ENCODE results near the gene ZNF454.

ZNF454 gene

DNA sequence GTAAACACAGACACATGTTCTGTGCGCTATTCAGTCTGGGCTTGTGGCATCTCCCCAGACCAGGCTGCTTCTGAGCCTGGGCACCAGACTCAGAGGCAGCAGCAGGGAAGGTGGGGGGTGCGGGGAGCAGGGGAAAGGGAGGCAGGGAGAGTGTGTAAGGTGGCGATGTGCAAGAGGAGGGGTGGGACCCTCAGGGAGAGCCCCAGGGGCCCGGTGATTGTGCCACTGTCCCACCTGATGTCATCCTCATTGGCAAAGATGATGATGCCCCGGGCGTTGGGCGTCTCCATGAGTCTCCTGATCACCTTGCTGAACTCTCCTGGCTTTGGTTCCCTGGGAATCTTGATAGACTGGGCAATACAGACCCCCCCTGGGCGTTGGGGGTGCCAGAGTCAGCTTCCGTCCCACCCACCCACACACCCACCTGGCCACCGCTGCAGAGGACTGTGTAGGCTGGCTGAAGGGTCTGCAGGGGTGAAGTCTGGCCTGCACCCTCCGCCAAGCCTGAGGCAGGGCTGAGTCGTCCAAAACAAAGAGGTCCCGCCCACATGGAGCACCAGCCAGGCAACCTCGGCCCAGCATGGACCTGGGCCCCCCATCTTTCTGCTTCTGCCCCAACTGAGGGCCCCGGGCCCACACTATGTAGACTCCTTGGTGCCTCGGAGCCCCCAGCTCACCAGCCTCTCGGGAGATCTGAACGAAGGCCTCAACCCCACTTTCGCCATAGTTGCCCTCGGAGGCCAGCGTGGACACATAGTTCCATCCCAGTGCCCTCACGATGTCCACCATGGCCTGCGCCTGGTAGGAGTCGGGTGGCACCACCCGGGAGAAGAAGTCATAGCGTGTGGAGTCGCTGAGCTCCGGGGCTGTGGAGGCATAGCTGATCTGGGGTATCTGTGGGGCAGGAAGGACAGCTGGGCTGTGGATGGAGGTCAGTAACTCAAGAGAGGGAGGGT is 50.5 kb downstream of the ZNF454 start:
- Histone ChIP-seq H3K27ac (ENCODE audit: low read length, poor library complexity, severe bottlenecking) (no peak overlapping the region), H2BK120ac (ENCODE audit: low read depth, low read length) (no peak overlapping the region), H3K23ac (ENCODE audit: low read length in 2 of 2) (no peak overlapping the region), H2BK15ac (ENCODE audit: low read depth, poor library complexity, severe bottlenecking) (no peak overlapping the region), H4K91ac (ENCODE audit: low read length) (no peak overlapping the region), H3K27me3 (ENCODE audit: control insufficient read depth in 1 of 2, insufficient read depth in 1 of 2, low read length in 2 of 2) (peaks cover 5 to 23% of the 10 kb centered on the region in 2 experiments), H2AFZ (ENCODE audit: low read depth, low read length) (no peak overlapping the region), H3K4me1 (ENCODE audit: control insufficient read depth, insufficient read depth, low read depth, low read length) (peaks cover 2% of the 10 kb centered on the region), H3K79me1 (replicated peaks; ENCODE audit: low read length, poor library complexity, severe bottlenecking) (no peaks in the 10 kb centered on the region), H3K4me3 (ENCODE audit: insufficient read depth in 1 of 2, low read depth in 1 of 2, low read length in 2 of 2) (no peak overlapping the region), H3K14ac (ENCODE audit: low read length in 2 of 2) (no peak overlapping the region), H2BK12ac (ENCODE audit: low read length in 2 of 2) (no peak overlapping the region), H2BK5ac (ENCODE audit: low read depth, low read length, poor library complexity, severe bottlenecking) (no peak overlapping the region), H2AK5ac (ENCODE audit: low read length, severe bottlenecking) (no peak overlapping the region), H3K4ac (ENCODE audit: low read depth in 1 of 2, low read length in 2 of 2) (no peak overlapping the region), H3K9me3 (ENCODE audit: control insufficient read depth, low read length) (peaks cover 22% of the 10 kb centered on the region), H3K18ac (ENCODE audit: low read depth in 1 of 2, low read length in 2 of 2) (no peak overlapping the region), H4K8ac (ENCODE audit: low read length) (no peak overlapping the region), H3K4me2 (ENCODE audit: low read length, poor library complexity, severe bottlenecking) (no peak overlapping the region), H3K9ac (ENCODE audit: low read length) (no peak overlapping the region), H3K36me3 (ENCODE audit: control insufficient read depth in 1 of 2, insufficient read depth in 2 of 2, low read depth in 1 of 2, low read length in 2 of 2) (no peaks in the 10 kb centered on the region)
- DNase-seq, result no peak
- WGBS, result 74% methylated on average over 28 of the region's 28 CpGs

DNA sequence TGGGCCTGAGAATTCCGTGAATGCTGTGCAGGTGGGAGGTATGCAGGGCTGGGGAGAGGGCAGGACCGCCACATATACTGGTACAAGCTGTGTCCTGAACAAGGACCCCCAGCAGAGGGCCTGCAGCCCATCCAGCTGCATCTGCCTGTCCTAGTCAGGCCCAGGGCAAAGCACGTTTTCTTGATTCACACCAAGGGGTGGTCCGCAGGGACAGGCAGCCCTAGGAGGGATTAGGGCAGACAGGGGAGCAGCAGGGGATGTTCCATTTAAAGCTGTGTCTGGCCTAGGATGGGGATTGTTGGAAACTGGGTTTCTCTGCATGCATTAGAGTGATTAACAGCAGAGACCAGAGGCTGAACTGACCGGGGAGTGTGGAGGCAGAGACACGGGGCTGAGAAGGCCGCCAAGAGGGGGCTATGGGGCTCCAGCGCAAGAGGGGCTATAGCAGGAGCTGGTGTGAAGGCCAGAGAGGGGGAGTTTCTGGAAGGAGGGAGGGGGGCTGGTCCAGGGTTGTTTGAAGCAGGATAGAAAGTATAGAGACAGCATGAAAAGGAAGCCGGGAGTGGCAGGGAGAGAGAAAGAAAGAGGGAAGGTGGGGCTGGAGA is 51.4 kb downstream of the ZNF454 start:
- no peak overlapping the region for H3K23ac ChIP-seq (ENCODE audit: low read length in 2 of 2)
- no peak overlapping the region for H4K8ac ChIP-seq (ENCODE audit: low read length)
- no peaks in the 10 kb centered on the region for H3K79me1 ChIP-seq (replicated peaks; ENCODE audit: low read length, poor library complexity, severe bottlenecking)
- H4K91ac ChIP-seq (ENCODE audit: low read length), result no peak overlapping the region
- no peak overlapping the region for H2BK120ac ChIP-seq (ENCODE audit: low read depth, low read length)
- peaks cover 5 to 23% of the 10 kb centered on the region in 2 experiments for H3K27me3 ChIP-seq (ENCODE audit: control insufficient read depth in 1 of 2, insufficient read depth in 1 of 2, low read length in 2 of 2)
- H3K4ac ChIP-seq (ENCODE audit: low read depth in 1 of 2, low read length in 2 of 2), result no peak overlapping the region
- H3K27ac ChIP-seq (ENCODE audit: low read length, poor library complexity, severe bottlenecking), result no peak overlapping the region
- no peaks in the 10 kb centered on the region for H3K36me3 ChIP-seq (ENCODE audit: control insufficient read depth in 1 of 2, insufficient read depth in 2 of 2, low read depth in 1 of 2, low read length in 2 of 2)
- no peak overlapping the region for H3K14ac ChIP-seq (ENCODE audit: low read length in 2 of 2)
- H2BK12ac ChIP-seq (ENCODE audit: low read length in 2 of 2), result no peak overlapping the region
- H3K4me1 ChIP-seq (ENCODE audit: control insufficient read depth, insufficient read depth, low read depth, low read length), result peaks cover 2% of the 10 kb centered on the region
- peaks cover 18% of the 10 kb centered on the region for H3K9me3 ChIP-seq (ENCODE audit: control insufficient read depth, low read length)
- no peak overlapping the region for H2BK5ac ChIP-seq (ENCODE audit: low read depth, low read length, poor library complexity, severe bottlenecking)
- H2BK15ac ChIP-seq (ENCODE audit: low read depth, poor library complexity, severe bottlenecking), result no peak overlapping the region
- WGBS, result 60% methylated on average over 9 of the region's 9 CpGs
- H2AK5ac ChIP-seq (ENCODE audit: low read length, severe bottlenecking), result no peak overlapping the region
- no peak overlapping the region for H3K4me2 ChIP-seq (ENCODE audit: low read length, poor library complexity, severe bottlenecking)
- H3K9ac ChIP-seq (ENCODE audit: low read length), result no peak overlapping the region
- no peak for DNase-seq
- no peak overlapping the region for H2AFZ ChIP-seq (ENCODE audit: low read depth, low read length)
- H3K18ac ChIP-seq (ENCODE audit: low read depth in 1 of 2, low read length in 2 of 2), result no peak overlapping the region
- H3K4me3 ChIP-seq (ENCODE audit: insufficient read depth in 1 of 2, low read depth in 1 of 2, low read length in 2 of 2), result no peak overlapping the region

DNA sequence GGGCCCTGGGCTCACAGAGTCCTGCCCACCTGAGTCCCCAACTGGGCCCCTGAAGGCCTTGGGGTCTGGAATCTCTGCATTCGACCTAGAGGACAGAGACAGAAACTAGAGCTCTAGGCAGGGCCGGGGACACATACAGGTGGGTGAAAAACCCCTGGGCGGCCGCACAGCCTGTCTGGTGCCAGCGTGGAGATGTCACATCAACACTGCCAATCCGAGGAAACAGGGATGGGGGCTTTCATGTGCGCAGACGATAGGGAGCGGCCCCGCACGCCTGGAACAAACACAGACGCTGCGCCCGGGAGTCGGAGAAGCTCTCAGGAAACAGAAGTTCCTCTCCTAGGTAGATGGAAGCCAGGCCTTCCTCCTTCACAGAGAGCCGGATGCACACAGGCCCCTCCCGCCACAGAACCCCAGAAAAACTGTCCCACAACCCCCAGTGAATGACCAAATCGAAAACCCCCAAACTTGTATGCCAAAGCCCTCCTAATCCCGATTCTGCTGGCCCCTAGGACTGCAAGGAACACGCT is 52.3 kb downstream of the ZNF454 start:
- Histone ChIP-seq H2BK15ac (ENCODE audit: low read depth, poor library complexity, severe bottlenecking) (no peak overlapping the region), H3K27ac (ENCODE audit: low read length, poor library complexity, severe bottlenecking) (no peak overlapping the region), H3K9ac (ENCODE audit: low read length) (no peak overlapping the region), H3K9me3 (ENCODE audit: control insufficient read depth, low read length) (peaks cover 23% of the 10 kb centered on the region), H4K91ac (ENCODE audit: low read length) (no peak overlapping the region), H3K36me3 (ENCODE audit: control insufficient read depth in 1 of 2, insufficient read depth in 2 of 2, low read depth in 1 of 2, low read length in 2 of 2) (no peaks in the 10 kb centered on the region), H2BK12ac (ENCODE audit: low read length in 2 of 2) (no peak overlapping the region), H3K4me1 (ENCODE audit: control insufficient read depth, insufficient read depth, low read depth, low read length) (peaks cover 2% of the 10 kb centered on the region), H2AK5ac (ENCODE audit: low read length, severe bottlenecking) (no peak overlapping the region), H3K4me2 (ENCODE audit: low read length, poor library complexity, severe bottlenecking) (no peak overlapping the region), H3K18ac (ENCODE audit: low read depth in 1 of 2, low read length in 2 of 2) (no peak overlapping the region), H2AFZ (ENCODE audit: low read depth, low read length) (no peak overlapping the region), H3K23ac (ENCODE audit: low read length in 2 of 2) (no peak overlapping the region), H3K14ac (ENCODE audit: low read length in 2 of 2) (no peak overlapping the region), H3K4me3 (ENCODE audit: insufficient read depth in 1 of 2, low read depth in 1 of 2, low read length in 2 of 2) (no peak overlapping the region), H4K8ac (ENCODE audit: low read length) (no peak overlapping the region), H2BK5ac (ENCODE audit: low read depth, low read length, poor library complexity, severe bottlenecking) (no peak overlapping the region), H2BK120ac (ENCODE audit: low read depth, low read length) (no peak overlapping the region), H3K4ac (ENCODE audit: low read depth in 1 of 2, low read length in 2 of 2) (no peak overlapping the region), H3K79me1 (replicated peaks; ENCODE audit: low read length, poor library complexity, severe bottlenecking) (no peaks in the 10 kb centered on the region), H3K27me3 (ENCODE audit: control insufficient read depth in 1 of 2, insufficient read depth in 1 of 2, low read length in 2 of 2) (peaks cover 5 to 23% of the 10 kb centered on the region in 2 experiments)
- no peak for DNase-seq
- 79% methylated on average over 20 of the region's 20 CpGs for WGBS

DNA sequence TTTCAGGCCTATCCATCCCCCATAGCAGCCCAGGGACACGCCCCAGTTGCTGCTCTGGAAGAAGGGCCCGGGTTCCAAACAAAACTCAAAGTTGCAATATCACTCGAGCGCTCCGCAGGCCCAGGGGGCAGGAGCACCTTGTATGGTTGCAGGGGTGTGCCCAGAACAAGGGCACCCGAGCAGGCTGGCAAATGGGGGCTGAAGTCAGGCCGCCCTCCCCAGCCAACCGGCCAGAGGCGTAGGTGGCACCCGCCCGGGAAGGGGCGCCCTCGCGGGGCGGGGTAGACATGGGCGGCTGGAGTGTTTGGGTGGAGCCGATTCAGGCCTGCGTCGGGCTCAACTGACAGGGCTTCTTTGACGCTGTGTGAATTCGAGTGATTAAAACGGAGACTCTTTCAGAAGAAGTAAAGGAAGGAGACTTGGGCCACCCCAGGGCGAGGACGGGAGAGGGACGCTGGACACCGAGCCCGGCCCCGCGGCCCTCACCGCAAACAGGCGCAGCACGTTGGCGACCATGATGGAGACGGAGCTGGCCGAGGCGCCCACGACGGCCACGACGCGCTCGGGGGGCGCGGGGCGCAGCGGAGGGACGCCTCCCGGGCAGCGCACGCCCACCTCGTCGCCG is 53.1 kb downstream of the ZNF454 start:
- no peak overlapping the region for H3K18ac ChIP-seq (ENCODE audit: low read depth in 1 of 2, low read length in 2 of 2)
- no peak overlapping the region for H2BK15ac ChIP-seq (ENCODE audit: low read depth, poor library complexity, severe bottlenecking)
- H2AFZ ChIP-seq (ENCODE audit: low read depth, low read length), result no peak overlapping the region
- peaks cover 5 to 23% of the 10 kb centered on the region in 2 experiments for H3K27me3 ChIP-seq (ENCODE audit: control insufficient read depth in 1 of 2, insufficient read depth in 1 of 2, low read length in 2 of 2)
- no peak overlapping the region for H2AK5ac ChIP-seq (ENCODE audit: low read length, severe bottlenecking)
- no peak overlapping the region for H3K27ac ChIP-seq (ENCODE audit: low read length, poor library complexity, severe bottlenecking)
- no peak overlapping the region for H3K14ac ChIP-seq (ENCODE audit: low read length in 2 of 2)
- no peak overlapping the region for H2BK5ac ChIP-seq (ENCODE audit: low read depth, low read length, poor library complexity, severe bottlenecking)
- H4K8ac ChIP-seq (ENCODE audit: low read length), result no peak overlapping the region
- peaks cover 25% of the 10 kb centered on the region for H3K9me3 ChIP-seq (ENCODE audit: control insufficient read depth, low read length)
- no peak overlapping the region for H3K4me2 ChIP-seq (ENCODE audit: low read length, poor library complexity, severe bottlenecking)
- no peak overlapping the region for H2BK12ac ChIP-seq (ENCODE audit: low read length in 2 of 2)
- no peak overlapping the region for H3K9ac ChIP-seq (ENCODE audit: low read length)
- H4K91ac ChIP-seq (ENCODE audit: low read length), result no peak overlapping the region
- 83% methylated on average over 53 of the region's 53 CpGs for WGBS
- no peak overlapping the region for H3K23ac ChIP-seq (ENCODE audit: low read length in 2 of 2)
- DNase-seq, result no peak
- H3K4ac ChIP-seq (ENCODE audit: low read depth in 1 of 2, low read length in 2 of 2), result no peak overlapping the region
- H2BK120ac ChIP-seq (ENCODE audit: low read depth, low read length), result no peak overlapping the region
- H3K36me3 ChIP-seq (ENCODE audit: control insufficient read depth in 1 of 2, insufficient read depth in 2 of 2, low read depth in 1 of 2, low read length in 2 of 2), result no peaks in the 10 kb centered on the region
- H3K4me1 ChIP-seq (ENCODE audit: control insufficient read depth, insufficient read depth, low read depth, low read length), result peaks cover 2% of the 10 kb centered on the region
- no peak overlapping the region for H3K4me3 ChIP-seq (ENCODE audit: insufficient read depth in 1 of 2, low read depth in 1 of 2, low read length in 2 of 2)
- no peaks in the 10 kb centered on the region for H3K79me1 ChIP-seq (replicated peaks; ENCODE audit: low read length, poor library complexity, severe bottlenecking)
